Stimulated activated CD8-positive, alpha-beta memory T cell treated with anti-CD3 and anti-CD28 coated beads, Interleukin-7, amount 100 ng/mL, for 48 hours (primary cell): ENCODE results near the gene NOD1.

Experiments used
- DNase-seq, 2 donors: peaks; one replicate each; pipeline ENCODE4 v3.0.0-alpha.2; 2020; ENCODE audit warnings: low read depth in 1 of 2; ENCODE audit errors: extremely low read depth in 1 of 2

The NOD1 gene

DNA sequence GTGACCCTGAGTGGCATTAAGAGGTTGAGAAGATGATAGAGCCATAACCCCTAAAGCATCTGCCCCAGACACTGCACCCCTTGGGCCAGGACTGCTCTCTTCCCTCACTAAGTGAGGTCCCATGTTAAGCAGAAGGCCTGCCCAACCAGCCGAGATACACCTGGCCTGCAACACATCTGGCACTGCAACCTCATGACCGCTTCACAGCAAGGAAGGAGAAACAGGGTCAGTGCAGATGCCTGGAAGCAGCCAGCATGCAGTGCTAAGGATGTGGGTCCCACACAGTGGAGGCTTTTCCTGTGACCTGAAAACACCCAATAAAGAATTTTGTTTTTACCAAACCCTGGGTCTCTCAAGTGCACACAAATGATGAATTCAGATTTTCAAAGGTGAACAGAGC lies 7.4 kb downstream of the NOD1 start:
- no peak for DNase-seq

- DNase-seq = no peak
These were observed 7.8 kb downstream of the NOD1 start for GRCh38 chr7:30470771-30471170.

GRCh38 chr7:30470163-30470770 lies 8.3 kb downstream of the NOD1 start:
- no peak for DNase-seq

- no peak for DNase-seq
These were observed 9.3 kb downstream of the NOD1 start for GRCh38 chr7:30469303-30469702.

- DNase-seq = no peak
These were observed 9.8 kb downstream of the NOD1 start for GRCh38 chr7:30468791-30469190.

GRCh38 chr7:30468041-30468440 lies 10.5 kb downstream of the NOD1 start:
- DNase-seq = no peak

DNA sequence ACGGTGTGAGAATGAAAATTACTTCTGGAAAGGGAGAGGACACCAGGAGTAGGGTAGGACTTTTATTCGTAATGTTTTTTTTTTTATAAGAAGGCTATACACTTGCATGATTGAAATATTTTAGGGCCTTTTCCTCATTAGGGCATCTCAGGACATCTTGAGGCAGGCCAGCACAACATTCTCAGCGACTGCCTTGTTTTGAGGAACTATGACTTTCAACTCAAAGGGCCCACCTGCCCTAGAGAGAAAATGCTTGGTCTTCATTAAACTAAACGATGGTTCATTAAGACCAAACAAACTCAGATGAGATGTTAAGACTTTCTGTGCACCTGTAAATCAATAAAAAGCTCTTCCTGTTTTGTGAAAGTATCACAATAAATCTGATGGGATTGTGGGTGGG lies 11.3 kb downstream of the NOD1 start:
- no peak for DNase-seq

- no peak for DNase-seq
These were observed 12.3 kb downstream of the NOD1 start for GRCh38 chr7:30466266-30466665.

- no peak for DNase-seq
These were observed 12.8 kb downstream of the NOD1 start for GRCh38 chr7:30465811-30466180.

DNA sequence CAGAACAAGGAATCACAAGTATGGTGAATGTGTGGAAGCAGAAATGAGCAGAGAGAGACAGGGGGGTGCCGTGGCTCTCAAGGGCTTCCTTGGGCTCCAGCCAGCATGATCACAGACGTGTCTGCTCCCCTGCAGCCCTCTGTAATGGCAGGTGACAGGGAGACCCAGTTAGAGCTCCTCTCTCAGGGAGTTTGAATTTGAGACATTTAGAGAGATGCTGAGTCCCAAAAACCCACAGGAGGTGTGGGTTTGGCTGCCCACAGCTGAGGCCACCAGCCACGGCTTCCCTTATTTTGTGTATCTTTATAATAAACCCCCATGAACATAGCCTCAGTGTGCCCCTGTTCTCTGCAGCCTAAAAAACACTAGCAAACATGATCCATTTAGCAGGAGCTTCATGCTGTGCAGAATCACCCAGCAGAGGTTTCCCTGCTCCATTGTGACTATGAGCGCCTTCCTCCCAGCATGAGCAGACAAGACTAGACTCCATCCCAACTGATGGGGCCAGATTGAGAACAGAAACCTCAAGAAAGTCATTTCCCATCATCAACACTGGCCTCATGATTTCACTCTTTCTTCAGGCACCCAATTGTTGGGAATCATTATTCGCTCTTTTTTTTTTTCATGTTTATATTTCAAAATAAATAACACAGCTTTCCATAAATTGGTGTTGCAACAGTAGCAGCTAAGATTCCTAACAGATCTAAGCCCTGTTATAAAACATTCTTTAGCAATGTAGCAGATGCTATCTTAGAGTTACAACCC lies 13.4 kb downstream of the NOD1 start:
- no peak for DNase-seq

DNA sequence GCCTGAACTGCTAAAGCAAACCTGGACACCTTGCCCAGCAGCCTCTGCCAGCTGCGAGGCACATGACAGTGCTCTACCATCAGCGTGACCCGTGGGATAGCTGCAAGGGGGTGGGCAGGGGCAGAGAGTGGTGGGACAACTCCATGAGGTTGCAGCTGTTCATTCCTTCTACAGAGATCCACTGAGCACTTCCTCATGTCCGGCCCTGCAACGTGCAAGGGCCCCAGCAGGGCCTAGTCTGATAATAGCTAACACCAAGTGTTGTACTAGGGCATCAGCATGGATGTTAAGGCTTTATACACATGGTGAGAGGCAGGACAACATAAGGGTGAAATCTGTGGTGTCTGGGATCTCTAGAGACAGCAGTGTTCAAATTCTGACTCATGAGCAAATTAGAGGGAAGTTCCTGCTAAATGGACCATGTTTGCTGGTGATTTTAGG lies 14.3 kb downstream of the NOD1 start:
- no peak for DNase-seq

- no peak for DNase-seq
These were observed 15.0 kb downstream of the NOD1 start for GRCh38 chr7:30463405-30464145.

GRCh38 chr7:30462179-30462578 lies 16.4 kb downstream of the NOD1 start:
- no peak for DNase-seq

- DNase-seq = no peak
These were observed 18.3 kb downstream of the NOD1 start for GRCh38 chr7:30460246-30460633.

GRCh38 chr7:30459591-30460245 lies 18.9 kb downstream of the NOD1 start:
- no peak for DNase-seq

GRCh38 chr7:30458311-30458710 lies 20.3 kb downstream of the NOD1 start:
- no peak for DNase-seq

GRCh38 chr7:30453921-30454320 lies 24.7 kb downstream of the NOD1 start:
- DNase-seq = no peak

- no peak for DNase-seq
These were observed 25.6 kb downstream of the NOD1 start for GRCh38 chr7:30453016-30453415.

GRCh38 chr7:30452280-30452930 lies 26.2 kb downstream of the NOD1 start:
- no peak for DNase-seq

- no peak for DNase-seq
These were observed 26.9 kb downstream of the NOD1 start for GRCh38 chr7:30451539-30452279.
